HG03066 (cell line): ENCODE measurements around the gene WRAP73.

Source experiments
- ATAC-seq: cut with Tn5 transposase; IDR thresholded peaks from one replicate; pipeline ENCODE4 v1.9.1; 2021; ENCODE audit warnings: low read depth; ENCODE audit not compliant: unreplicated experiment

WRAP73 gene, protein sequence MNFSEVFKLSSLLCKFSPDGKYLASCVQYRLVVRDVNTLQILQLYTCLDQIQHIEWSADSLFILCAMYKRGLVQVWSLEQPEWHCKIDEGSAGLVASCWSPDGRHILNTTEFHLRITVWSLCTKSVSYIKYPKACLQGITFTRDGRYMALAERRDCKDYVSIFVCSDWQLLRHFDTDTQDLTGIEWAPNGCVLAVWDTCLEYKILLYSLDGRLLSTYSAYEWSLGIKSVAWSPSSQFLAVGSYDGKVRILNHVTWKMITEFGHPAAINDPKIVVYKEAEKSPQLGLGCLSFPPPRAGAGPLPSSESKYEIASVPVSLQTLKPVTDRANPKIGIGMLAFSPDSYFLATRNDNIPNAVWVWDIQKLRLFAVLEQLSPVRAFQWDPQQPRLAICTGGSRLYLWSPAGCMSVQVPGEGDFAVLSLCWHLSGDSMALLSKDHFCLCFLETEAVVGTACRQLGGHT

DNA sequence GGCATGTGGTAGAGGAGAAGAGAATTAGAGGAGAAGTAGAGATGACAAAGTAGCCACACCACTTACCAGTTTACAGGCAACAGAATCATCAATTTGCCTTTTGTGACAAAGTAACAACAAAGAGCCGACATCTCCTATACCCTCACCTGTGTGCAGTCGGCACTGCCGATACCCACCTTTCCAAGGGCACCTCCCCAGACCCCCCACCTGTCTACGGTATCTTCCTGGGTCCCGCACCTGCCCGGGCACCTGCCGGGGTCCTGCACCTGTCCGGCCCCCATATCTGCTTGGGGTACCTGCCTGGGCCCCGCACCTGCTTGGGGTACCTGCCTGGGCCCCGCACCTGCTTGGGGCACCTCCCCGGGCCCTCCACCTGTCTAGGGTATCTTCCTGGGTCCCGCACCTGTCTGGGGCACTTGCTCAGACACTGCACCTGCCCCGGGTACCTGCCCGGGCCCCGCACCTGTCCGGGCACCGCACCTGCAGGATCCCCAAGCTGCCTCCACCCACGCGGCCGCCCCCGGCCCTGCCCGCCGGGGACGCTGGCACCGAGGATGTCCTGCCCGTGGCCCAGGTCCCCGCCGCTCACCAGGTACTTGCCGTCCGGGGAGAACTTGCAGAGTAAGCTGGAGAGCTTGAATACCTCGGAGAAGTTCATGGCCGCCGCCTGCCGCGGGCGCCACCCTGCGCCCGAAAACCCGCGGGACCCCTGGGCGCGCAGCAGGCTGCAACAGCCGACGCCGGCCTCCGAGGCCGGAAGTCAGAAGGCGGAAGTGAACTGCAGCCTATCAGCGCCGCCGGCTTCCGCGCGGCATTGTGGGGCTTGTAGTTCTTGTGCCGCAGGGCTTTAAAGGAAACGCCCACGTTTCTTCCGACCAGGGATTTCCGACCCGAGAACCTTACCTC, at the start of gene WRAP73:
WRAP73 (minus strand) TSS at position 762 of the 906 bp plus-strand sequence; CDS start at position 658, 104 bp downstream.
- ATAC-seq: peak; percentile 62

DNA sequence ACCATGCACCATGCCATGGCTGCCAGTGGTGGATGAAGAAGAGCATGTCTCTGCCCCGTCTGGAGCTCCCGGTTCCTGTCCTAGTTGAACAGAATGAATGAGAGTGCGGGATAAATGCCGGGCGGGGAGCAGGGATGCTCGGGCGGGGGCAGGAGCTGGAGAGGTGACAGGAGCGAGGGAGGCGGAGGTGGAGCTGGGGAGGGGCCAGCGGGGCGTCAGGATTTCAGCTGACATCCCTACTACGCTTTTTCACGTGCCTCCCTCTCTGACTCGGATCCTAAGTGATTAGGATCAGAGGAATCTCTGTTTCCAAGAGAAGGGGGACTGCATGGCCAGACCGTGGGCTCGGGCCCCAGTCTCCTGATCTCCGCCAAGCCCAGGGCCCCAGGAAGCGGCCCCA, 49.7 kb upstream of the WRAP73 start:
- no peak for ATAC-seq

DNA sequence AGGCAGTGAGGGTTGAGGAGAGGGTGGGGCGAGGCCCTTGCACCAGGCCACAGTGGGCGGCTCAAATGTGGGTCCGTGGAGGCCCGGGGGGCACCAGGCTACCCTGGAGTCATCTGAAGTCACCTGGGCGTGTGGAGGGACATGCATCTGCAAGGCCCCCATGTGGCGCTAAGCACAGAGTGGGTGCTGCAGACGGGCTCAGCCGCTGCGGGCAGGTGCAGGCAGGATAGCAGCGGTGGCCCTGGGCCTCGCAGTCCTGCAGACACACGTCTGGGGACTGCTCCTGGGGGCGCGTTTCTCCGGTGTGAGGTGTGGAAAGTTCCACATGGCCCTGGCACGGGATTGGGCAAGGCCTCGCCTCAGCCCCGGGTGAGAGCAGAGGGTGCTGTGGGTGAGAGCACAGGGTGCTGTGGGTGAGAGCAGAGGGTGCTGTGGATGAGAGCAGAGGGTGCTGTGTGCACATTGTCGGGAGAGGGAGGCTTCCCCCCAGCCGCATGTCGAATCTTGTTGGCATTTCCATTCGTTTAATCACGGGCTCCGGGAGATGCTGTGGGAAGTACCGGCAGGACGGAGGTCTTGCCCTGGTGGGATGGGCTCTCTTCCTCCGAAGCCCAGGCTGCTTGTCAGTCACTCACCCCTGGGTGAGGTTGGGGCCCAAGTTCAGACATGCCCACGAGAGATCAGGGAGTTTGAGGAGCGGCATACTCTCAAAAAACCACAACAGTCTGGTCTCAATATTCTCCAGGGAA, 48.9 kb upstream of the WRAP73 start:
- no peak for ATAC-seq

DNA sequence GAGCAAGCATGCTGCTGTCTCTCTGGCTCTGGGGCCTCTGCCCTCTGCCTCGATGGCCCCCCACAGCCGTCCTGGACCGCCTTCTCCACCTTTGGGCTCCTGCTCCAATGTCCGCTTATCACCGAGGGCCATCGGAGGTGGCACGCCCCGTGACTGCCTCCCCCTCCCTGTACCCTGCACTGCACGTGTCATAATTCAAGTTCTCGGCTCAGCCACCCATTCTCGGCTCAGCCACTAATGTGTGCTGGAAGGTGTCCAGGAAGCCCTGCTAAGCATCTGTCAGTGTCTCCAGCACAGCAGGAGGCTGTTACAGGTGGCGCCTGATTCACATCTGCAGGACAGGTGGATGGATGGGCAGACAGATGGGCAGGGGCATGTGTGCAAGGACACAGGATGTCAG, 47.9 kb upstream of the WRAP73 start:
- no peak for ATAC-seq

DNA sequence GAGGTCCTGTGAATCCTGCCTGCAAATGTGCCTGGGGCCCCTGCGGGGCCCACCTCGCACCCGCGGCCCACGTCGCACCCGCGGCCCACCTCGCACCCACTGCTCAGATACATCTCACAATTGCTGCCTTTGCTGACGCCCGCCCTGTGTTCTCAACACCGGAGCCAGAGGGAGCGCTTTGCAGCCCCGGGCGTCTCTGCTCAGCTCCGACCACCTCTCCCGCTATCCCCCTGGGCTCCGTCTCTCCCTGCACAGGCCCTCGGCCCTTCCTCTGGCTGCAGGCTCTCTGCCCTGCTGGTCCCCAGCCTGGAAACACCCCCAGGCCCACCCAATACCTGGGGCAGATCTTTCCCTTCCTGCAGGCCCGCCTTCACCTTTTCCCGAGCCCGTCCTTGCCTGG, 47.2 kb upstream of the WRAP73 start:
- ATAC-seq: no peak

DNA sequence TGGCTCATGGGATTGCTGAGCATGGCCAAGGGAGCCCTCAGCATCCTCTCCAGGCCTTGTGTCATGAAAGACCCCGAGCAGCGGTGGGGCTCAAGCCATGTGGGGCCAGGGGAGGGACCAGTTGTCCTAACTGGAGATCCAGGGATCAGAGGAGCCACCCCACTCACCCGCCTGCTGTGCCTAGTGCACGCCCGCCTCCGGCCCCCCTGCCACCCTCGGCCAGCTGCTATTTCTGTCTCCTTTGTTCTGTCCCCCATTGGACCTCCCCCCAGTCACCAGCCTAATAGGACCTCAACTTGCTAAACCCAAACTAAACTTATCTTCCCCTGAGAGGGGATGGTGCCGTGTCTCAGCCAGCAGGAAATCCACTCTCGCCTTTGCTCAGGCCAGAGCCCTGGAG, 46.8 kb upstream of the WRAP73 start:
- no peak for ATAC-seq

DNA sequence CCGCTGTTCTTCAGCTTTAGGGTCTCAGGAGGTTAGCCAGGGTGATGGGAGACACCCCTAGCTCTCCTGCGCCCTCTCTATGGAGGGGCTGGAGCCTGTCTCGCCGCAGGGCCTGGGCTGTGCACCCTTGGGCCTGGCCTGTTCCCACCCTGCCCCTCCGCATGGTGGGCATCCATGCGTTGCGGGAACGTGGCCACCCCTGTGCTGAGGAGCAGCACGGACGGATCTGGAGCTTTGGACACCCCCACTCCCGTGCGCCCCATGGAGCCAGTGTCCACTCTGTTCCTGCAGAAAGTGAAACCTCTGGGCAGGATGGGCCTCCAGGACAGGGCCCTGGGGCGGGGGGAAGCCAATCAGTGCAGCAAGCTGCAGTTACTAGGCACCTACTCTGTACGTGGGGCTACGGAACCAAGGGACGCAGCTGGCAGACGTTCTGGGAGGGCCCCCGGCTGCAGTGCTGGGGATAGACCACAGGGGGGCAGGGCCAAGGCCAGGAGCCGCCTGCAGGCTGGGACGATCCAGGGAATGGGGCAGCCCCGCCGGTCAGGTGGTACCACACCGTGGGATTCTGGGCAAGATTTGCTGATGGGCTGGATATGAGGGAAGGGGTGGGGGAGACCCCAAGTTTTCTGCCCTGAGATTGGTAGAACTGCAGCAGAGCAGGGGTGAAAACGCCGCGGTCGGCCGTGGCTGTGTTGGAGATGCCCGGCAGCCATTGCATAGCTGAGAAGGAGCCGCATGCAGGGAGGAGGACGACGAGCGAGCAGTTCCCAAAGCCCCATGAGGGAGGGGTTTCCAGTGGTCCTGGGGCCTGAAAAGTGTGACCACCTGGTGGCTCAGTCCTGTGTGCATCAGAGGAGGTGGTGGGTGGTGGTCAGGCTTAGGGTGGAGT, 45.7 kb upstream of the WRAP73 start:
- ATAC-seq: no peak

DNA sequence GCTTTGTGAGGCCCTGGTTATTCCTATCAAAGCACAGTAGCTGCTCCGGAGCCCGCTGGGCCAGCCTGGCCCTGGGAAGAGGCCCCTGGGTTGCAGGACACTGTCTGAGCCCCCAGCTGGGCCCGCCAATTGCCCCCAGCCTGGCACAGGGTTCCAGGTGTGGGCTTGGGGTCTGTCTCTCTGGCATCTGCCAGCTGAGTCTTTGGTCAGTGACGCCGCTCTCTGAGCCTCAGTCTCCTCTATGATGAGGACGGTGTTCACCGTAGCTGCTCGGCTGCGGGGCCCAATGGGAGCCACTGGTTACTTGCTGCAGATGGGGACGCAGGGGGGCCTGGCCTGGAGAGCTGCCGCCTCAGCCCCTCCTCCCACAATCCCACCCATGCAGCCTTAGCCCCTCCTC, 43.4 kb upstream of the WRAP73 start:
- no peak for ATAC-seq

DNA sequence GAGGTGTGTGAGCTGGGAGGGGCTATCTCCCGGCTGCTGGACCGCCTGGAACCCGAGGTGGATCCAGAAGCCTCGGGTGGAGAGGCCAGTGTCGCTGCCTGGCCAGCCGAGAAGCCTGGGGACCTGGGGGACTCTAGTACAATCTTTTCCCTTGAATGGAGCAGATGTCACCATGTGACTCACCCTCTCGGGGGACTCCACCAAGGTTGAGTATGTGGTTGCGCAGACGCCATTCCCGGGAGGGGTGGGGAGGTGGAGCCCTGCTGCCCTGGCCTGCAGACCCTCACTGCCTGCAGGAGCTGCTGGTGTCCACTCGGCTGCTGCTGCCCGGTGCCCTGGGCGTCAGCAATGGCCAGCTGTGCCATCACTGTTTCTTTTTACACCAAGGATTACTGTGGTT, 42.7 kb upstream of the WRAP73 start:
- ATAC-seq: no peak

DNA sequence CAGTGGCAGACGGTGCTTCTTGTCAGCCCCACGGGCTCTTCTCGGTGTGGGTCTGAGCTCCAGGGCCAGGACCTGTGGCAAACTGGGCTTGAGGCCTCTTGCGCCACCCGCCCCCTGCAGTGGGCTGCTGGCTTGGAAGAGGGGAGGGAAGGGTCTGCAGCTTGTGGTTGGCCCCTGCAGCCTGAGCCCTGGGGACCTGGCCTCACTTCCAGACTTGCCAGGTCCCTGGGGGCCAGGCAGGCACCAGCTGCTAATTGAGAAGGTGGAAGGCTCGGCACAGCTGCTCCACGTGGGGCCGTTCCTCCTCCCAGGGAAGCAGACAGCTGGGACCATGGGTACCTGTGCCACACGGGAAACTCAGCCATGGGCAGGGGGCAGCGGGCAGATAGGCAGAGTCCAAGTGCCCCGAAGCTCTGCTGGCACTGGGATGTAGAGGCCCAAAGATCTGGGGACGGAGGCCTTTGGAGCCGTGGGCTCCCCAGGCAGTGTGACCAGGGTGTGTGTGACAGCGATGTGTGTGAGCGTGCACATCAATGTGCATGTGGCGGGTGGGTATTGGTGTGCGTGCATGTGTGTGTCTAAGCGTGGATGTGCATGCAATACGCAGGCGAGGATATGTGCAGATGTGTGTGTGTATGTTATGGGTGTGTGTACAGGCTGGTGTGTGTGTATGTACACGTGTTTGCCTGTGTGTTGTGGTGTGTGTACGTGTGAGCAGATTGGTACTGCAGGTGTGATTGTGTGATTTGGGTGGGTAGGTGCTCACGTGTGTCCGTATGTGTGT, 41.7 kb upstream of the WRAP73 start:
- ATAC-seq: no peak

DNA sequence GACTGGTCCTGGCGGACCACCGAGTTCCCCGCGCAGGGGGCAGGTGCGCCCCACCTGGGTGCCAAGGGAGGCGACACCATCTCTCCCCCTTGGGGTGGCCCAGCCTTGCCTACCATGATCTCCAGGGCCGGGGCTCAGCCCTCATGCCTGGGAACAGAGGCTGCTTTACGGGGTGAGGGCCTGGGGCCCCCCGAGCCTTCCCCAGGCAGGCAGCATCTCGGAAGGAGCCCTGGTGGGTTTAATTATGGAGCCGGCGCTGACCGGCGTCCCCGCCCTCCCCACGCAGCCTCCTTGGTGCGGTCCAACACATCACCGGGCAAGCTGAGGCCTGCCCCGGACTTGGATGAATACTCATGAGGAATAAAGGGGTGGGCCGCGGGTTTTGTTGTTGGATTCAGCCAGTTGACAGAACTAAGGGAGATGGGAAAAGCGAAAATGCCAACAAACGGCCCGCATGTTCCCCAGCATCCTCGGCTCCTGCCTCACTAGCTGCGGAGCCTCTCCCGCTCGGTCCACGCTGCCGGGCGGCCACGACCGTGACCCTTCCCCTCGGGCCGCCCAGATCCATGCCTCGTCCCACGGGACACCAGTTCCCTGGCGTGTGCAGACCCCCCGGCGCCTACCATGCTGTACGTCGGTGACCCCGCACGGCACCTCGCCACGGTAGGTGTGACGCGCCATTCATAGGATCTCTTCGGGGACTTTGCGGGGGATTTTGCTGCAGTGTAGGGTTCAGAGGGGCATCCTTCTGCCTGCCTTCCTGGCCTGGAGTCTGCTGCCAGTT, 40.6 kb upstream of the WRAP73 start:
- ATAC-seq: no peak

DNA sequence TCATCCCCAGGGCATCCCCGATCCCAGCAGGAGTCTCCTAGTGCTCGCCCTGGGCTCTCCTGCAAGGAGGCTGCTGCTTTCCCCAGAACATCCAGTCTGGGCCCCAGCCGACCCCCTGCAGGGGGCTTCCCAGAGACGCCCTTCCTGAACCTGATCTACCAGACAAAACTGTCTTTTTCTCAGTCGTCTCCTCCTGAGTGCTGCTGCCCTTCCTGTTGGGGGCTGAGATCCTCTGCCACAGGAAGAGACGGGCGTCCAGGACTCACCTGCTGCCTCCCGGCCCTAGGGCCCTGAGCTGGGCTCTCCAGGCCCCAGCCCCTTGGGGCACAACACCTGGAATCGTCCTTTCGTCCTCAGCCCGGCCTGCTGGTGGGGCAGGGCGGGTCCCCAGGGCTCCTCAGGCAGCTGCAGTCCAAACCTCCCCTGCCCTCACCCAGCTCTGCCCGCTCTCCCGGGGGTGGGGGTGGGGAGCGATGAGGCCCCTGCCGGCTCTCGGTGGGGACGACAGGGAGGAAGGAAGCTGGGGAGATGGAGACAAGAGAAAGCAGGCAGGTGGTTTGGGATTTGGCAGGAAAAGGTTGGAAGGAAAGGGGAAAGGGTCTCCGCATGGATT, 39.3 kb upstream of the WRAP73 start:
- ATAC-seq: no peak

DNA sequence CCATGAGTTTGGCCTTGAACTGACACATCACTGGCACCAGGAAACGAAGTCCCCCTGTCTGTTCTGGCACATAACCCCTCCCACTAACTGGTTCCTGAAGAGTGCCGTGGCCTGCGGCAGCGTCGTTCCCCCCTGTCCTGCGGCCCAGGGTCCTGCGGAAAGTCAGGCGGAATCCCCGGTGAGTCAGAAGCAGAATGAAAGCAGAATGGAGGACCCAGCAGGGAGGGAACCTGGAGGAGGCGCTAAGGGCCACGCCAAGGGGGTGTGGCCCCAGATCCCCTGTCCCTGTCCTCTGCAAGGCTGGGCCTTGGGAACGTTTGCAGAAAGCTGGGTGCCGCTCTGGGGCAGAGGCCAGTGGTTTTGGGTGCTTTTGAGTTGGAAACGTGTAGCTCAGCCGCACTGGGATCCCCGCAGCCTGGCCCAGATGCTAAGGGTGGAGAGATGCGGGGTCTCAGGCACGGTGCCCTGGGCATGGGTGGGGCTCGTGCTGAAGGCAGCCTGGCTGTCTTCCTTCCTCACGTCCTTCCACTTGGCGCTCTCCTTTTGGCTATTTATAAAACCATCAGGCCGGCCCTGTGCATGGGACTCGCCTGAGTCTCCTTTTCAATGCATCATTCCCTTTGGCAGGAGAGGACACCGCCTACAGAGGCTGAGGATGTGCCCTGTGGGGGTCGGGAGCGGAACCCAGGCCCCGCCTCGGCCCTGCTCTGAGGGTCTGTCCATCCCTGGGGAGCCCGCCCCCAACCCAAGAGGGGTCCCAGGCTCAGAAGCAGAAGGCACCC, 38.6 kb upstream of the WRAP73 start:
- ATAC-seq: no peak

DNA sequence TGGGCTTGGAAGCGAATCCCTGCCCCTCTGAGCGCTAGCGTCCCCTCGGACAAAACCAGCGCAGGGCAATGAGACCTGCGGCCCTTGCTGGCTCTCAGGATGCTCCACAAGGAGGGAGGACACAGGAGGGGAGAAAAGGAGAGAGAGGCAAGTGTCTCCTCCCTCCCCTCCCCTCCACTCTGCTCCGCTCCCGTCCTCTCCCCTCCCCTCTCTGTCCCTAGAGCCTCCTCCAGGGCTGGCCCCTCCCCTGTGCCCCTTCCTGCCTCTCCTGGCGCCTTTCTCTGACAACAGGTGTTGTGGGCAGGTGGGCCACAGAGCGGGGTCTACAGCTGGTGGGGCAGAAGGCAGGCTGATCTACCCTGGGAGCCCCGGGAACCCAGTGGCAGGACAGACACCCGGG, 37.6 kb upstream of the WRAP73 start:
- no peak for ATAC-seq

DNA sequence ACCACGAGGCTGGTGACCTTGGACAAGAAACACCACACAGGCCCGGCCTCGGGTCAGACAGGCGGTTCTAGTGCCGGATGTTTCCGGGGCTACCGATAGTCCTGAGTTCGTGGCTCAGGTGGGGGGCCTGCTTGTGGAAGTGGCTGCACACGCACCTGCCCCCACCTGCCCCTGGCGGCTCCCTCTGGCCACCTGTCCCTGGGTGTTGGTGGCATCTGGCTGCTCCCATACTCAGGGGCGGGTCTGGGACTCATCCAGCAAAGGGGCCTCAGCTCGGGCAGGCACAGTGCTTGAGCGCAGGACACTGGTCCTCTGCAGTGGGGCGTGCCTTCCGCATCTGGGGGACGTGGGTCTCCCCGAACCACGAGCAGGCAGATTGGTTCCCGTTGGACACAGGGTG, 36.0 kb upstream of the WRAP73 start:
- ATAC-seq: no peak

DNA sequence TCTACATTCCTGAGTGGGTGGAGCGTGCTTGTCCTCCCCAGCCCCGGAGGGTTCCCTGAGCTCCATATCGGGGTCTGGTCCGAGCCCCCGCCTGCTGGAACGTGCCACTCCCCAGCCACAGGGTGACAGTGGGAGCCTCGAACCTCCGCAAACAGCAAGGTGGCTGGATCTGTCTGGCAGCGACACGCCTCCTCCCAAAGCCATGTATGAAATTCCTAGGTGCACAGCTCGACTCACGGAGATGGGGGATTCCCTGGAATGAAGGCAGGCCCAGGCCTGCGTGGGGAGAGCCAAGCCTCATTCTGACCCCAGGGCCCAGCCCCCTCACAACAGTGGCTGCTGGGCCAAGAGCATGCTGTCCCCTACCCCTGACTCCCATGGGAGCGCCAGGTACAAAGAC, 35.3 kb upstream of the WRAP73 start:
- ATAC-seq: no peak

DNA sequence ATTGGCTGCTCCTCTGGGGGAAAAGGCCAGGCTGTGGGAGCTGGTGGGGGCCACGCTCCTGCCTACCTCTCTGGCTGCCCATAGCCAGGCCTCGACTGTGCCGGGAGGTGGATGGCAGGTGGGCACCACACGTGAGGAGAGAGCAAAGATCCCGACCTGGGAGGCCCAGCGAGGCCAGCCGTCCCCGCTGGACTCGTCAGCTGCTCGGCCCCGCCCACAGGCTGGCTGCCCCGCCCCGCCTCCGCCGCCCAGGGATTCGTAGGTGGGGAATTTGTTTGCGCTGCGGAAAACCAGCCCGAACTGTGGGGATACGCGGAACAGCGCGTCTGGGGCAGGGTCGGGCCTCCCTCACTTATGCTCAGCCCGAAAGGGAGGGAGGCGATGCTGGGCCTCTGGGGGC, 34.1 kb upstream of the WRAP73 start:
- no peak for ATAC-seq
